OCI-LY1 (cell line): Measurements from ENCODE around the gene CEP95.

Source experiments
- CTCF ChIP-seq: fragments of 200-600 bp; sonication (generic), shearing (Covaris generic); IDR thresholded peaks from 2 replicates; pipeline ENCODE4 v1.5.1; 2017; ENCODE audit warnings: mild to moderate bottlenecking, antibody characterized with exemption, low read length, moderate library complexity, mixed read lengths
- EZH2 ChIP-seq: fragments of 200-600 bp; sonication (generic), shearing (Covaris generic); IDR thresholded peaks from 2 replicates; pipeline ENCODE4 v1.8.0; 2017; ENCODE audit warnings: borderline replicate concordance, mixed run types, mild to moderate bottlenecking, antibody characterized with exemption, low read length, moderate library complexity, mixed read lengths

- no peak for TF ChIP-seq EZH2
- TF ChIP-seq CTCF: no peak
These were observed 30.7 kb downstream of the CEP95 start for GRCh38 chr17:64537488-64537887.
